Neural cell (in vitro differentiated cells): Measurements from ENCODE around the gene KLRC2.
"Not testable (repeated sequence)": the region's sequence is repeated elsewhere in the genome, so short reads cannot be mapped to it uniquely, and the experiment has no call there.

Source experiments
- EP300 ChIP-seq: fragments of 450-650 bp; conservative IDR thresholded peaks from 2 replicates; pipeline ENCODE4 v1.6.1; 2014; ENCODE audit warnings: antibody characterized with exemption, mild to moderate bottlenecking, moderate library complexity; ENCODE audit not compliant: poor library complexity, severe bottlenecking
- EZH2 ChIP-seq: fragments of 200-600, 300-800 bp; shearing (Covaris generic), sonication (generic); IDR thresholded peaks from 2 replicates; pipeline ENCODE4 v1.6.1; 2014; ENCODE audit warnings: antibody characterized with exemption, low read length, borderline replicate concordance, mild to moderate bottlenecking; ENCODE audit not compliant: insufficient read depth, poor library complexity, severe bottlenecking
- MXI1 ChIP-seq: fragments of 450-650 bp; conservative IDR thresholded peaks from 2 replicates; pipeline ENCODE4 v1.6.1; 2014; ENCODE audit warnings: antibody characterized with exemption, mild to moderate bottlenecking; ENCODE audit not compliant: poor library complexity, severe bottlenecking
- POLR2AphosphoS5 ChIP-seq: IDR thresholded peaks from 2 replicates; pipeline ENCODE4 v1.6.1; 2012
- RAD21 ChIP-seq: fragments of 450-650 bp; conservative IDR thresholded peaks from 2 replicates; pipeline ENCODE4 v1.6.1; 2014; ENCODE audit warnings: antibody characterized with exemption, mild to moderate bottlenecking, moderate library complexity
- SMC3 ChIP-seq: fragments of 450-650 bp; conservative IDR thresholded peaks from 2 replicates; pipeline ENCODE4 v1.6.1; 2014; ENCODE audit warnings: antibody characterized with exemption, mild to moderate bottlenecking, moderate library complexity; ENCODE audit not compliant: poor library complexity
- TAF1 ChIP-seq: IDR thresholded peaks from 2 replicates; pipeline ENCODE4 v1.6.1; 2012; ENCODE audit warnings: low read depth
- TF ChIP-seq, protein P1 (sequence below): fragments of 450-650 bp; IDR thresholded peaks from 2 replicates; pipeline ENCODE4 v1.5.1; 2014; ENCODE audit warnings: antibody characterized with exemption, mild to moderate bottlenecking, moderate library complexity; ENCODE audit not compliant: poor library complexity, severe bottlenecking

DNA sequence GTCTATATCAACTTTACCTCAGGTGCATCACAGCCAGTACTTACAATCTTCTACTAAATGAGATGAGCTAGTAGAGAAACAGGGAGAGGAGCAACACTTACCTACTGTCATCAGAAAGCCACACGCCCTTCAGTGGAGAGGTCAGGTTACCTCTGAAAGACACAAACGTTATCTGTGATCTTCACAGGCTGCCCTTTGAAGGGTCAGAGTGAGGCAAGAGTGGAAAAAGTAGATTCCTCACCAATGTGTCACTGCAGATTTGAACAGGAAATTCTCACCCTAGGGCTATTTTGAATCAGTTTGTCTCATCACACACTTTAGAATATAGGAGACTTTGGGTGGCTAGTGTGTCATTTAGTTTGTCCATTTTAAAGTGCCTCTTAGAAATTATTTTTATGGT is 1.8 kb upstream of the KLRC2 start:
- TF ChIP-seq, protein P1, sequence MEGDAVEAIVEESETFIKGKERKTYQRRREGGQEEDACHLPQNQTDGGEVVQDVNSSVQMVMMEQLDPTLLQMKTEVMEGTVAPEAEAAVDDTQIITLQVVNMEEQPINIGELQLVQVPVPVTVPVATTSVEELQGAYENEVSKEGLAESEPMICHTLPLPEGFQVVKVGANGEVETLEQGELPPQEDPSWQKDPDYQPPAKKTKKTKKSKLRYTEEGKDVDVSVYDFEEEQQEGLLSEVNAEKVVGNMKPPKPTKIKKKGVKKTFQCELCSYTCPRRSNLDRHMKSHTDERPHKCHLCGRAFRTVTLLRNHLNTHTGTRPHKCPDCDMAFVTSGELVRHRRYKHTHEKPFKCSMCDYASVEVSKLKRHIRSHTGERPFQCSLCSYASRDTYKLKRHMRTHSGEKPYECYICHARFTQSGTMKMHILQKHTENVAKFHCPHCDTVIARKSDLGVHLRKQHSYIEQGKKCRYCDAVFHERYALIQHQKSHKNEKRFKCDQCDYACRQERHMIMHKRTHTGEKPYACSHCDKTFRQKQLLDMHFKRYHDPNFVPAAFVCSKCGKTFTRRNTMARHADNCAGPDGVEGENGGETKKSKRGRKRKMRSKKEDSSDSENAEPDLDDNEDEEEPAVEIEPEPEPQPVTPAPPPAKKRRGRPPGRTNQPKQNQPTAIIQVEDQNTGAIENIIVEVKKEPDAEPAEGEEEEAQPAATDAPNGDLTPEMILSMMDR, result not testable (repeated sequence)
- not testable (repeated sequence) for TF ChIP-seq MXI1, POLR2AphosphoS5, EZH2, RAD21, EP300, TAF1, SMC3
